Erythroblast (primary cell): ENCODE measurements around the gene FN1.

Experiments
- DNase-seq, 2 experiments: peaks; one replicate each; lab custom pipeline; 2025; lab: John Stamatoyannopoulos, UW
- GATA1 ChIP-seq: IDR thresholded peaks from 2 replicates; pipeline ENCODE4 v1.6.1; 2011; ENCODE audit warnings: low read depth, mild to moderate bottlenecking, control low read depth, low read length, moderate library complexity
- POLR2A ChIP-seq: IDR thresholded peaks from 2 replicates; pipeline ENCODE4 v1.6.1; 2011; ENCODE audit warnings: mild to moderate bottlenecking, low read length

The FN1 gene

GRCh38 chr2:215435280-215435869 lies 493 bp downstream of the FN1 start:
- no peak for DNase-seq
- TF ChIP-seq POLR2A (no peak), GATA1 (no peak)

GRCh38 chr2:215434447-215435279 lies 1.2 kb downstream of the FN1 start:
- no peak for DNase-seq
- TF ChIP-seq GATA1, result no peak
- no peak for TF ChIP-seq POLR2A

GRCh38 chr2:215432759-215433594 lies 2.9 kb downstream of the FN1 start:
- DNase-seq, result no peak

GRCh38 chr2:215431778-215432758 lies 3.8 kb downstream of the FN1 start:
- TF ChIP-seq GATA1 (no peak), POLR2A (no peak)
- no peak for DNase-seq

More at GRCh38 chr2:215432759-215433594, 2.9 kb downstream of the FN1 start:
- no peak for TF ChIP-seq GATA1
- no peak for TF ChIP-seq POLR2A

GRCh38 chr2:215431290-215431689 lies 4.6 kb downstream of the FN1 start:
- TF ChIP-seq POLR2A, result no peak
- no peak for TF ChIP-seq GATA1
- no peak for DNase-seq

- DNase-seq, result no peak
- TF ChIP-seq GATA1, result no peak
- no peak for TF ChIP-seq POLR2A
Measured at GRCh38 chr2:215430528-215431187, 5.2 kb downstream of the FN1 start.

- DNase-seq, result no peak
- TF ChIP-seq POLR2A, result no peak
- TF ChIP-seq GATA1, result no peak
Measured at GRCh38 chr2:215429424-215429823, 6.4 kb downstream of the FN1 start.

GRCh38 chr2:215428060-215428910 lies 7.6 kb downstream of the FN1 start:
- DNase-seq, result no peak
- TF ChIP-seq POLR2A, result no peak
- TF ChIP-seq GATA1, result no peak

- DNase-seq, result no peak
- no peak for TF ChIP-seq GATA1
Measured at GRCh38 chr2:215427585-215427984, 8.3 kb downstream of the FN1 start.

GRCh38 chr2:215425021-215425782 lies 10.7 kb downstream of the FN1 start:
- TF ChIP-seq GATA1, result no peak
- TF ChIP-seq POLR2A, result no peak
- DNase-seq, result no peak
